ENCODE measurements around the gene SHROOM4. TPM values are rescaled to one million over a fixed set of nuclear protein-coding genes. Genes with fewer than 3 reads are reported as not detected.

The SHROOM4 gene
- total and polyA plus RNA-seq, 9 of the 15 experiments (the other 6 are each of a cell fraction or from before 2014, with no cell fraction given), result not detected

DNA sequence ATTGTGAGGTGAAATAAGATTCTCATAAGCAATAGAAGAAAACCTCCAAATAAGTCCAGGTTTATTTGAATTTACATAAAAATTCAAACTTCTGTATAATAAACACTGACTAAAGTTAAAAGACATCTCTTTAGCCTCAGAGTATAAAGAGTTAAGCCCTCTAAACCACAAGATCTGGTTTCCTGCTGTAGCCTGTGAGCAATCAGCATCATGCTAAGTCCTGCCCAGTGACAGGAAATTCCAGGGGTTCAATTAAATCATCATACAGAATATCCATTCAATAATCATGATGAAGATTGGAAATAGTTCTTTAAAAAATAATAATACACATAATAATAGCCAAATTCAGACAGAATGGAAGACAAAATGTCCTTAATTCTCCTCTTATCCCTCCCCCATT, 204.2 kb downstream of the SHROOM4 start:
- no TSS peak for BruUV-seq (replicated peaks)
- Histone ChIP-seq H3K27ac (ENCODE audit: extremely low read depth, low read depth, low read length) (no peak overlapping the region), H3K9me1 (ENCODE audit: control insufficient read depth, insufficient read depth, low read length) (no peaks in the 10 kb centered on the region), H3K4me2 (ENCODE audit: insufficient read depth, low read length) (no peak overlapping the region), H2AFZ (ENCODE audit: low read depth, low read length) (no peak overlapping the region), H3K9me3 (replicated peaks; ENCODE audit: control insufficient read depth, insufficient read depth, low read depth, low read length) (no peaks in the 10 kb centered on the region), H3K27me3 (ENCODE audit: control insufficient read depth in 2 of 2, insufficient read depth in 2 of 2, low read length in 2 of 2) (no peaks in the 10 kb centered on the region), H3K4me1 (replicated peaks in 1 of 2; ENCODE audit: control insufficient read depth in 2 of 2, insufficient read depth in 2 of 2, low read length in 2 of 2) (no peaks in the 10 kb centered on the region), H3K4me3 (no peak overlapping the region), H3K9ac (ENCODE audit: insufficient read depth in 1 of 2, low read depth in 2 of 2, low read length in 2 of 2) (no peak overlapping the region), H3K79me2 (ENCODE audit: control insufficient read depth, insufficient read depth, low read length) (no peaks in the 10 kb centered on the region), H4K20me1 (replicated peaks; ENCODE audit: control insufficient read depth, insufficient read depth, low read length) (no peaks in the 10 kb centered on the region), H3K36me3 (ENCODE audit: control insufficient read depth, insufficient read depth, low read length) (no peaks in the 10 kb centered on the region)
- ATAC-seq (no peak), FAIRE-seq (no peak), DNase-seq (ENCODE audit: extremely low read depth in 1 of 4, low spot score in 3 of 4) (no peak)
- intact Hi-C loops (cut with micrococcal nuclease), result no loop called here
- in situ Hi-C loops (cut with MboI), result no loop called here
- no peak for TF ChIP-seq ZNF436 (CRISPR knock-in tag; IDR thresholded peaks at IDR 0.05)
- no peak for TF ChIP-seq NR2C1 (IDR thresholded peaks at IDR 0.05)
- TF ChIP-seq NR2C1 (tag; IDR thresholded peaks at IDR 0.05), result no peak
- no peak for TF ChIP-seq FOXJ2 (tag; IDR thresholded peaks at IDR 0.05)
- TF ChIP-seq XRCC4 (IDR thresholded peaks at IDR 0.05; ENCODE audit: extremely low read depth, insufficient read depth, insufficient read length), result no peak
- TF ChIP-seq MEF2D (tag; conservative IDR thresholded peaks at IDR 0.05; ENCODE audit: low read depth), result no peak
- no peak for TF ChIP-seq MEIS2 (IDR thresholded peaks at IDR 0.05; ENCODE audit: partially characterized antibody)
- TF ChIP-seq RCOR1 (IDR thresholded peaks at IDR 0.05; ENCODE audit: borderline replicate concordance in 1 of 2, low read depth in 2 of 2, low read length in 2 of 2), result no peak
- CTCF ChIA-PET (ENCODE audit: low intra/inter-chr PET ratio), result no interaction called here
- POLR2A ChIA-PET, result no interaction called here

Measured in K562 (cell line).